Left ventricle myocardium superior (tissue), 1 donor: ENCODE measurements around the gene BRD7. TPM values are rescaled to one million over a fixed set of nuclear protein-coding genes. Genes with fewer than 3 reads are reported as not detected.

Experiments used
- ATAC-seq: fragments of 200-7000 bp; cut with Tn5 transposase; one replicate; pipeline ENCODE4 v1.9.1; 2020; ENCODE audit warnings: mild to moderate bottlenecking, moderate library complexity
- DNase-seq: peaks from one replicate; pipeline ENCODE4 v3.0.0-alpha.2; 2020
- intact Hi-C: fragments of 100-400 bp; cut with micrococcal nuclease; formaldehyde crosslinking; loops from one replicate; pipeline ENCODE4 v1.11.0; 2022
- long read RNA-seq: library from polyadenylated mRNA; unstranded; transcript quantifications from one replicate; pipeline ENCODE4 v2.0.0, GENCODE V29; 2021
- total RNA-seq: library from RNA; stranded (reverse); fragmentation: NEBNext Ultra II Directional; extraction: Animal tissue kit (Norgen Biotek cat#: 25700); gene quantifications from one replicate; pipeline ENCODE4 v1.2.1, GENCODE V29; 2021
- donor health status: DM: no; HTN: yes; CAD: no; lungs with severe emphysema.

Gene BRD7
- 46.7 TPM for total RNA-seq
- long read RNA-seq, full-length matches to known transcripts = 30 of 78 reads
- long read RNA-seq, partial matches to known transcripts = 44 of 78 reads
- long read RNA-seq, other reads (novel, unspliced or antisense) = 4 of 78 reads

DNA sequence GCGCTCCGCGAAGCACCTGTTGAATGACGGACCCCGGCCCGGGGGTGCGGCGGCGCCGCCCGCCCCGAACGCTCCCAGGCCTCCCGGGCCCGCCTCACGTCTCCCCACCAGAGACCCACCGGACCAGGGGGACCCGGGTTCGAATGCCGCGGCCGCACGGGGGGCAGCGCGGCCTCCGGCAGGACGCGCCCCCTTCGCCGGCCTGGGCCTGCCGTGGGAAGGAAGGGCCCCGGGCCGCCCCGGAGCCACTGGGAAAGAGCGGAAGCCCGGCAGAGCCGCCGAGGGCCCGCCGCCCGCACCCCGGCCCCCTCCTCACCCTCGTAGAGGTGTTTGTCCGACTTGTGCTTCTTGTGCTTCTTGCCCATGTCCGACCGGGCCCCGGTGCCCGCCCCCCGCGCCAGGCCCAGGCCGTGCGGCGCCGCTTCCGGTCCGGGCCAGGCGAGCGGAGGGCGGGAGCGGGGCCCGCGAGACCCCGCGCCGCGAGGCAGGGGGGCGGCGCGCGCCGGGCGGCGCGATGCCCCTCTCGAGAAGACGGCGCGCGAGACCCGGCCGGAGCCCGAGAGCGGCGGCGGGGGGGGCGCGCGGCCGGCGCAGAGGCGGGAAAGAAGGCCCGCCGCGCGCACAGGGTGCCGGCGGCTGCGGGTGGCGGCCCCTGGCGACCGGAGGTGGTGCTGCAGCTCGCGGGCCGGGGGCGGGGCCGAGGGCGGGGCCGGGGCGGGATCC lies at the start of gene BRD7:
Gene BRD7 (minus strand): TSS at position 579 of the 723 bp plus-strand sequence. CDS start 214 bp downstream, at position 365.
- intact Hi-C loops = no loop called here
- DNase-seq = peak; percentile 83
- peak; percentile 85 for ATAC-seq

DNA sequence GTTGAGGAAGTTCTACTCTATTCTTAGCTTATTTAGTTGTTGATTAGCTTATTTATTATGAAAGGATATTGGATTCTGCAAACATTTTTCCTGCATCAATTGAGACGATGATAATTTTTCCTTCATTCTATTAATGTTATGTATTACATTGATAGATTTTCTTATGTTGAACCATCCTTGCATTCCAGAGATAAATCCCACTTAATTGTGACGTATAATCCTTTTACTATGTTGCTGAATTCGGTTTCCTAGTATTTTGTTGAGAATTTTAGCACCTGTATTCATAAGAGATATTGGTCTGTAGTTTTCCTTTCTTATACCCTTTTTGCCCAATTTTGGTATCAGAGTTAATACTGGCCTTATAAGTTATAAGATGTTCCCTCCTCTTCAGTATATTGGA lies 47.6 kb upstream of the BRD7 start:
- intact Hi-C loops = no loop called here
- ATAC-seq (no peak), DNase-seq (no peak)

DNA sequence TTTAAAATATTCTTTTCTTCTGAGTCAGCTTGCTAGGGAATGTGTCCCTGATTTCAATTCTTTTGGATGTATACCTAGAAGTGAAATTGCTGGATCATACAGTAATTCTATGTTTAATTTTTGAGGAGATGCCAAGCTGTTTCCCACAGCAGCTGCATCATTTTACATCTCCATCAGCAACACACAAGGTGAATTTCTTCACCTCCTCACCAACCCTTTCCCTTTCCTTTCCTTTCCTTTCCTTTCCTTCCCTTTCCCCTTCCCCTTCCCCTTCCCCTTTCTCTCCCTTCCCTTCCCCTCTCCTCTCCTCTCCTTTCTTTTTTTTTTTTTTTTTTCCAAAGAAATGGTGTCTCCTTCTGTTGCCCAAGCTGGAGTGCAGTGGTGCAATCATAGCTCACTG lies 45.4 kb upstream of the BRD7 start:
- intact Hi-C loops = no loop called here
- ATAC-seq (no peak), DNase-seq (no peak)

DNA sequence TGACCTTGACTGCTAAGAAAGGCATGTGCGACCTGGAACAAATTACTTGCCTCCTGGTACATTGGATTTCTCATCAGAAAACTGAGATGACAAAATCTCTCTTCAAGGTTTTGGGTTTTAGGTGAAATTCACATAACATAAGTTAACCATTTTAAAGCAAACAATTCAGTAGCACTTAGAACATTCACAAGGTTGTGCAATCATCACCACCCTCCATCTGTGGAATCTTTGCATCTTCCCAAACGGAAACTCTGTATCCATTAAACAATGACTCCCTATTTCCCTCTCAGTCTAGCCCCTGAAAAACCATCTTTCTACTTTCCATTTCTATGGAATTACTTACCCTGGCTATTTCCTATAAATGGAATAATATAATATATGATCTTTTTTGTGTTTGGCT lies 42.2 kb upstream of the BRD7 start:
- no peak for DNase-seq
- intact Hi-C loops = no loop called here
- no peak for ATAC-seq

DNA sequence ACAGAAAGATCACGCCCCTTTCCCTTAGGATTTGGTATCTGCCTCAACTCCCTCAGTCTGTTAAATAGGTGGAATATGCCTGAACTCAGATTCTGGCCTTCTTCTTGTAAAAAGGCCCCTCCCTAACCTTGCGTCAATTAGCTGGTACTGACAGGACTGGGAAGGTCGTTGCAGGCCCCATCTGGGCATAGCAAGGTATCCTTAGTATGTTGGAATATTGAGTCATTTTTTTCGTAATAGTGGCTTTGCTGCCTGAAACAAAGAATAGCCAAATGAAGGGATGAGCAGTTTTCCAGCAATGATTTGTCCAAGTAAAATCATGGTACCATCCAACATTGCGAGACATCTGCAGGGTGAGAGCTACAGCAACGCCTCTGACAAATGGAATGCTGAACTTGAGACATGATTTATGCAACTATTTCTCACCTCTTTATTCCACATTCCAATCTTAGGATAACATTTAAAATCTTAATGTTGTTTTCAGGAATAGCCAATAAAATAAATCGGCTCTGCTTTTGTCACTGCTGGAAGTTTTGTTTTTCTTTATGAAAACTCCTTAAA lies 39.3 kb upstream of the BRD7 start:
- DNase-seq = no peak
- intact Hi-C loops = no loop called here
- no peak for ATAC-seq

DNA sequence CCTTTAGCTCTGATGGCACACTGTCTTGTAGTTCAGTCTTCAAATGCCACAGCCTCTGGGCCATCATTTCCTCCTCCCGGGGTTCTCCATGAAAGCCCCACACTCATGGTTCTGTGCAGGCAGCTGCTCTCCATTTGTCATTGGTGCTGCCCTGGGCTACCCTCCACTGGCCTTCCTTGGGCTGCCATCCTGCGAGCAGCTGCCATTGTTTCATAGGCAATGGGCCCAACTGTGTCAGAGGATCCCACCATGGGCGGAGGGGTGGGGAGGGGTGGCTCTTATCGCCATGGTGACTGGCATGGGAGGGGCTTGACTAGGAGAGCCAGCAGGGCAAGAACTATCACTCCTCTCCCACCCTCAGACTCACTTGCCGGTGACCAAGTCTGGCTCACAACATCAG lies 38.6 kb upstream of the BRD7 start:
- no peak for ATAC-seq
- intact Hi-C loops = no loop called here
- DNase-seq = no peak

DNA sequence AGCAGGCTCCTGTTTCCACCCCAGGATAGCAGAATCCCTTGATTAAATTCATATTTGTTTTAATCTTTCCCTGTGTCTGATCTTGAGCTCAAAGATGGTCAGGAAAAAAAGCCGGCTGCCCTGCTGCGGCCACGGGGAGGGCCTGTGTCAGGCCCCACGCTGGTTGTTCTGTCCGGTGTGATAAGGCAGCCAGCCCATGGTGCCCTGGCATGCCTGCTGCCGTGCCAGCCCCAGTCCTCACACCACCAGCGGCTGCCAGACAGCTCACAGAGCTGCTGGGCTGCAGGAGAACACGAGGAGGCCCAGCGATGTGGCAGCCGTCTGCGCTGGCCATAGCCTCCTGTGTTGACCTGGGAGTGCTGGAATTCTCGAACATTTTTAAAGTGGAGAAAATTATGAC lies 34.7 kb upstream of the BRD7 start:
- ATAC-seq = peak; percentile 97
- intact Hi-C loops = no loop called here
- peak; percentile 77 for DNase-seq

DNA sequence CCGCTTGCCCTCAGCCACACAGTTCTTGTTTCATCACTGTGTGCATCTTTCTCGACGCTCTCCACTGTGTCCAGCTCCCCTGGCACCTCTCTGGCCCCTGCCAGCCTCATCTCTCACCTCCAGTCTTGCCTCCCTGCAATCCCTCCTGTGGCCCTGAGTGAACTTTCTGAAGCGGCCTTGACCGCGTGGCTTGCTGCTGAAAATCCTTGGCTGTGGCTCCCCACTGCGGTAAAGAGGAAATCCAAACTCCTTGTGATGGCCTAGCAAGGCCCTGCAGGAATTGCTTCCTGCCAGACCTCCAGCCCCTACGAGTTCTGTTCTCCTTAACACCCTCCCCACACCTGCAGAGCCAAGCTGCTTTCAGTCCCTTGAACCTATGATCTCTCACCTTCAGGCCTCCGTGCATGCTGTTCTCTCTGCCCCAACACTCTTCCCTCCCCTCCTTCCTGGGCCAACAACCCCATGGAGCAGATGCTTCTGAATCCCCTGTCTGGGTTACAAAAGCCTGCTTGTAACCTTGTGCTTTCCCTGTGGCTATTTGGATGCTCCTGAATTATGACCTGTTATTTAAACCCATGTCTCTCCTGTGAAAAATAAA lies 33.6 kb upstream of the BRD7 start:
- no peak for ATAC-seq
- no peak for DNase-seq

DNA sequence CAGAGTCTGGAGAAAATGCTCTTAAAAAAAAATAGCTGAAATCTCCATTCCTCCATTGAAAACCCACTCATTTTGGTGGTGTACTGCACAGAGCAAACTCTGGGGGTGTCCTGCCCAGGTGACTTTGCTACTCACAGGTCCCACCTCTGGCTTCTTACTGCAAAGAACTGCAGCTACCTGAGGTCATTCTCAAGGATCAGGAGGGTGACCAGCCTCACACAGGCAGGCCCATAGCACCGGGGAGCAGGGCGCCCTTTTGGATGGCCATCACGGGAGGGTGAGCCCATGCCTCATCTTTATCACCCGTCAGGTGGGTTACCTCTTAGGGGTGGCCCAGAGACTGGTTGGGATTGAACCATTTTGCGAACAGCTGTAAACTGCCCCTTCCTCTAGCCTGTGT lies 32.6 kb upstream of the BRD7 start:
- DNase-seq = no peak

More for the DNA sequence above, 33.6 kb upstream of the BRD7 start:
- intact Hi-C loops = no loop called here

DNA sequence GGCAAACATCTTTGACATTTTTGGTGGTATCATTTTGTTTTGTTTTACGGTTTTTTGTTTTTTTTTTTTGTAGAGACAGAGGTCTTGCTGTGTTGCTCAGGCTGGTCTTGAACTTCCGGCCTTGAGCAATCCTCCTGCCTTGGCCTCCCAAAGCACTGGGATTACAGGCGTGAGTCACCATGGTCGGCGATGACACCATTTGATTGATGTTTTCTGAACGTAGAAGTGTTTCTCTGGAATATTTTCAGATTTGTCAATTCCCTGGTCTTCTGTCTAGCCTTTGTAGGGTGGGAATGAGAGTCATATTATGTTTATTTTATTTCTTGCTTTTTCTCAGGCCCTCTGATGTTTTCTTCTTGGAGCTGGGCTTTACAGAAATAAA lies 32.2 kb upstream of the BRD7 start:
- intact Hi-C loops = no loop called here
- ATAC-seq (no peak), DNase-seq (no peak)

More for the DNA sequence above, 32.6 kb upstream of the BRD7 start:
- ATAC-seq = no peak
- intact Hi-C loops = no loop called here

DNA sequence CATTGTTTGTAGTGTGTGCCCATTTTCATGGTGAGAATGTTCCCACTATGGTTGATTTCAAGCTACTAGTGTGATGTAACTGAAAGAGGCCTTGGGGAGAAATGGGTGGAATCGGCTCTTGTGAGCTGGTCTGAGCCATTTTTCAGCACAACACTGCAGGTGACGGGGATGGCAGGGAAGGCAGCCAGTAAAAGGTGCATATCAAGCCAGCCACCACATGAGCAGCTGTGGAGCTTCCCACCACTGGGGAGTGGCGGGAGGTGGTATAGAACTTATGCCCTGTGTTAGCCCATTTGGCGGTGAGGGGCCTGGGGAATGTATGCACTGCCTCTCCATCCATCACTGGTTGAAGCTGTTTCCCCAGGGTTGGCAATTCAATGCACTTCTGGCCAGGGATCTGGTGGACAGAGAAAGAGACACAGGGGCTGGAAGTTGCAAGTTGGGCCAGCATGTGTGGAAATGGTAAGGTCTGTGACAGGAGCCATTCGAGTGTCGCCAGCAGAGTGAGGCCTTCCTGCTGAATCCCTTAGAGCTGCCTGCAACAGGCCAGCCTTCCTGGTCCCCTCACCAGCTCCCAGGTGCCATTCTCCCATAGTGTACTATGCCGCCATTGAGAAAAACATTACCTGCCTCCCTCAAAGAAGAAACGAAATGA lies 31.7 kb upstream of the BRD7 start:
- intact Hi-C loops = no loop called here
- ATAC-seq = no peak
- DNase-seq = no peak

DNA sequence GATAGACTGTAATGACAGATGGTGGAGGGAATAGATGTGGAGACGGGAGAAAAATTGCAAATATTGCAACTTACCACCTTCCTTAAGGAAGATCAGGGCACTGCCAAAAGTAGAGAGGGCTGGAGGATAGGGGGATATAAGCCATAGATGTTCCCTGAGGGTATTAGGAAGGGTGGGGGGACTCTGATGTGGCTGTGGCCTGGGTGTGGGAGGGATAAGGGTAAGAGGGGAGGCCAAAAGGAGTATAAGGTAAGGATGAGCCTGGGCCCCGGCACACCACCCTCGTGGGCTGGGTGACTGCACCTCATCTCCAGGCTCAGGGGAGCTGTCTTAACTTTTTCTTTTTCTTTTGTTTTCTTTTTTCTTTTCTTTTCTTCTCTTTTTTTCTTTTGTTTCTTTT lies 30.6 kb upstream of the BRD7 start:
- intact Hi-C loops = no loop called here

DNA sequence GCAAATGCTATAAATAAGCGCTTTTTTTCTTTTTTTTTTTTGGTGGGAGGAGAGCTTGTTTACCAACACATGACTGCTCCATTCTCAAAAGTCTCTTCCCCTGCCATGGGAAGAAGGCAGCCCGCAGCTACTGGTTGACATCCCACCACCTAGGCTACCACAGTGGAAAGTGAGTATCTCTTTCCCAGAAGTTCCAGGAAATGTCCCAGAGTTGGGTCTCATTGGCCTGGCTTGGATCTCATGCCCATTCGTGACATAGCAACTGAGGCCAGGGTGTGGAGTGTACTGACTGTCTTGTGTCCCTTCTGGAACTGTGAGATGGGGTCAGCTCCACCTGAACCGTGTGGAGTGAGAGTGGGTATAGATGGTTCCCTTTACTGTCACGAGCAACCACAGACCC lies 29.5 kb upstream of the BRD7 start:
- DNase-seq (no peak), ATAC-seq (no peak)
- intact Hi-C loops = no loop called here

More for the DNA sequence above, 30.6 kb upstream of the BRD7 start:
- no peak for ATAC-seq
- DNase-seq = no peak

DNA sequence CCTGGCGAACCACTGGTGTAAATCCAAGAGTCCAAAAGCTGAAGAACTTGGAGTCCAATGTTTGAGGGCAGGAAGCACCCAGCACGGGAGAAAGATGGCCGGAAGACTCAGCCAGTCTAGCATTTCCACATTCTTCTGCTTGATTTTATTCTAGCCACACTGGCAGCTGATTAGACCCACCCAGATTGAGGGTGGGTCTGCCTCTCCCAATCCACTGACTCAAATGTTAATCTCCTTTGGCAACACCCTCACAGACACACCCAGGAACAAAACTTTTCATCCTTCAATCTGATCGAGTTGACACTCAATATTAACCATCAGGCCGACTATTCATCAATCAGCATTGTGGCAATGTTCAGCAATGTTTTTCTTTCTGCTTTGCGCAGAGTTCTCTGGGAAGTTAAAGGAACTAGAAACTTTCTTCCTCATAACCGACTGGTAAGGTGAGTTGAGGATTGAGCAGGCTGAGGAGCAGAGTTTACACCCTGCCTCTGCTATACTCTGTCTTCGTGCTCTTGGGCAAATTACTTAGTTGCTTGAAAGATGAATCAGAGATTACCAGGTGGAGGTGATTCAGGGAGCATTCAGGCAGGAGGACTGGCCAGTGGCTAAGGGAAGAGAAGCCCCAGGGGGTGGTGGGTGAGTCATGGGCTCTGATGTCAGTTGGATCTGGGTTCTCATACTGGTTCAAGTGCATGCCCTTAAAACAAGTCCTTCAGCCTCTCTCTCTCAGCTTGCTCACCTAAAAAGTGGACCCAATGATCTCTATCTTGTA lies 28.2 kb upstream of the BRD7 start:
- ATAC-seq (no peak), DNase-seq (no peak)
- intact Hi-C loops = no loop called here

DNA sequence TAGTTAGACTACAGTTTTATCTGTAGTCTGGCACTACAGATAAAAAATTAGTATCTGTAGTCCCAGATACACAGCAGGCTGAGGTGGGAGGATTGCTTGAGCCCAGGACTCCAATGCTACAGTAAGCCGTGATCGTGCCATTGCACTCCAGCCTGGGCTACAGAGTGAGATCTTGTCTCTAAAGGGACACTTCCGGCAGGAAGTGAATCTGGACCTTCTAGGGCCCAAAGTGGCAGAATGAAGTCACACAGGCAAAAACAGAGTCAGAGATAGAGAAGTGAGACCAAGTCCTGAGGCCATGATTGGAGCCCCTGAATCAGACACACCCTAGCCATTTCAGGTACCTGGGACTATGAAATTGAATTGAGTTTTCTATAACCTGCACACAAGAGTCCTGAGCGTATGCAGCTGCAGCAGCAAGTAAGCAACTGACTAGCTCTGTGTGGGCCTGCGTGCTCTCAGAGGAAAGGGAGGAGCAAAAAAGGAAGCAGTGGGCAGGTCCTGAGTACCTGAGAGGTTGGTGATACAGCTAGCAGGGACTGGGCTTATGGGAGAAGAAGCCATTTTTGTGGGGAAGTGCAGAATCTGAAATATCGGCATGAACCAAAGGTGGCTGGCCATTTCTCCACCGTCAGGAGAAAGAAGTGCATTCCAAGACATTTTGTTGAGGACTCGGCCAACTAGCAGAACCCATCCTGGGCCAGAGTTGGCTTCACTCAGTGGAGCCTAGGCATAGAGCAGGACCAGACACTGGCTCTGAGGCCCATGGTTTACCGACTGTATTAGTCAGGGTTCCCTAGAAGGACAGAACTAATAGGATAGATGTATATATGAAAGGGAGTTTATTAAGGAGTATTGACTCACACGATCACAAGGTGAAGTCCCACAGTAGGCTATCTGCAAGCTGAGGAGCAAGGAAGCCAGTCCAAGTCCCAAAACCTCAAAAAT lies 27.2 kb upstream of the BRD7 start:
- DNase-seq = no peak

DNA sequence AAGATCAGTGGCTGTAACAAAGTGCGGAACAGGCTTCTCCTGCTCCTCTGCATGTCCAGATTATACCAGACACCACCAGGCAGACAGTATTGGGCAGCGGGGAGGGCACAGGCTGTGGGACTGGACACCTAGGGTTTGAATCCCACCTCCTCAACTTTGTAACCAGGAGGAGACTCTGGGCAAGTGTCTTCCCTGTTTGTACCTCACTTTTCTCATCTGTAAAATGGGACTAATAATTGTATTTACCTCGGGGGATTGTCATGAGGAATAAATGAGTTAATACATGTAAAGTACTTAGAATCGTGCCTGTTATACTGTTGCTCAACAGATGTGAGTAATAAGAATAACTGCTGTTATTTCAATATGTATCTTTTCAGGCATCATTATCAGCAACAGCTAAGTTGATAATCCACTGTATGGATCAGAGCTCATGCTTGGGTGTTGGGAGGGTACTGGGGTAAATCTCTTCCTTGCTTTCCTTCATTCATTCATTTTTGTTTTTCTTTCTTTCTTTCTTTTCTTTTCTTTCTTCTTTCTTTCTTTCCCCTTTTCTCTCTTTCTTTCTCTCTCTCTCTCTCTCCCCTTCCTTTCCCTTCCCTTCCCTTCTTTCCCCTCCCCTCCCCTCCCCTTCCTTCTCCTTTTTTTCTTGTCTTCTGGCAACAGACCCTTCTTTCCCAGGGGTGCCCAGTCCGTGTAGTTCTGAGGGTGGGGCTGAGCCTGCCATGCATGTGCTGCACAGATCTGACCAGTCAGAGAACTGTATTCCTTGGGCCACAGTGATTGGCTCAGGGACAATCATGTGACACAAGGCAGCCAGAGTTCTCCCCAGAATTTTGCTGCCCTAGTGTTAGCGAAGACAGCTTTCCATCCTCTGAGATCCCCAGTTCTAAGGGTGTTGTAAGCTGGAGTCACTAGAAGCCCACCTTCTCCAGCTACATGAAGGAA lies 25.3 kb upstream of the BRD7 start:
- intact Hi-C loops = no loop called here
- ATAC-seq (no peak), DNase-seq (no peak)

More for the DNA sequence above, 27.2 kb upstream of the BRD7 start:
- ATAC-seq = no peak
- intact Hi-C loops = no loop called here

DNA sequence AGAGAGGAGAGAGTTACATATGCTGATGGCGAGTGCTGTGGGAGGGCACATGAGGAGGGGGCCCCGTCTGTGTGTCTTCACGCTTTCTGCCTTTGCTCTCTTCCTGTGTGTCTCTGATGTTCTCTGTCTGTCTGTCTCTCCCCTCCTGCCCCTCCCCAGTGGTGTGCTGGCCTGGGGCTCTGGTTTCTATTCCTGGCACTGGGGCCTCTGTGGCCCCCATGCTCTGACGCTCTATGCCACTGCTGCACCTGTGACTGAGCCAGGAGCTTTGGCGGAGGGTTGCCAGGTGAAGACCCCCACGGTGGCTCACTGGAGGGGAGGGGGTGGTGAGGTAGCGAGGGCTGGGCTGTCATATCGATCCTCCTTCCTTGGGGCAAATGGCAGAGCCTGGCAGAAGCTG lies 24.6 kb upstream of the BRD7 start:
- DNase-seq (no peak), ATAC-seq (no peak)
- intact Hi-C loops = no loop called here
